VCaP (cell line): ENCODE data around the gene TACC3.

ENCODE experiments used
- H3K27ac ChIP-seq: fragments of 450-650 bp; 2 replicates; pipeline ENCODE4 v1.5.1; 2017
- CTCF ChIP-seq: fragments of 450-650 bp; conservative IDR thresholded peaks from 2 replicates; pipeline ENCODE4 v1.5.1; 2017; ENCODE audit warnings: mild to moderate bottlenecking, moderate library complexity

TACC3 gene

GRCh38 chr4:1759818-1760223, 38.5 kb downstream of the TACC3 start:
- H3K27ac ChIP-seq = no peak overlapping the region
- no peak for TF ChIP-seq CTCF

GRCh38 chr4:1760521-1761071, 39.3 kb downstream of the TACC3 start:
- TF ChIP-seq CTCF = no peak
- no peak overlapping the region for H3K27ac ChIP-seq

GRCh38 chr4:1761130-1761689, 39.9 kb downstream of the TACC3 start:
- no peak for TF ChIP-seq CTCF
- H3K27ac ChIP-seq = no peak overlapping the region

- TF ChIP-seq CTCF = no peak
- H3K27ac ChIP-seq = no peak overlapping the region
Observed at GRCh38 chr4:1762264-1763010, 41.1 kb downstream of the TACC3 start.

- no peak overlapping the region for H3K27ac ChIP-seq
- no peak for TF ChIP-seq CTCF
Observed at GRCh38 chr4:1763070-1763549, 41.8 kb downstream of the TACC3 start.

GRCh38 chr4:1763550-1764080, 42.3 kb downstream of the TACC3 start:
- H3K27ac ChIP-seq = no peak overlapping the region
- TF ChIP-seq CTCF = no peak

- no peak for TF ChIP-seq CTCF
- H3K27ac ChIP-seq = no peak overlapping the region
Observed at GRCh38 chr4:1764670-1765069, 43.3 kb downstream of the TACC3 start.
